ENCODE measurements around the gene LMO1. TPM values are rescaled to one million over a fixed set of nuclear protein-coding genes. Genes with fewer than 3 reads are reported as not detected.

The LMO1 gene
- total RNA-seq, 1 donor from 2014 or later: 0.41 TPM

DNA sequence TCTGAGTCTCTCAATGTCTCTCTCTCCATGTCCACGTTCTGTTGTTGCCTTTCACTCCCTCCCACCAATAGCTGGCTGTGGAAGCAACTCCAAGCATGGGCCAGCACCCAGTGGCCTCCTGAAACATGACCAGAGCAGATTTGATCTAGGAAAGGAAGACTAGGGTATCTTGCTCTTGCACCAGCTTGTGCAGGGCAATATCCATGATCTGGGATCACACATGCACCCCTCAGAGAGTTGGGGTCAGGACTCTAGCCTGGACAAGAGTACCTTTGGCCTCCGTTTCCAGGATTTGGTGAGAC lies 60.3 kb downstream of the LMO1 start:
- DNase-seq: no peak

DNA sequence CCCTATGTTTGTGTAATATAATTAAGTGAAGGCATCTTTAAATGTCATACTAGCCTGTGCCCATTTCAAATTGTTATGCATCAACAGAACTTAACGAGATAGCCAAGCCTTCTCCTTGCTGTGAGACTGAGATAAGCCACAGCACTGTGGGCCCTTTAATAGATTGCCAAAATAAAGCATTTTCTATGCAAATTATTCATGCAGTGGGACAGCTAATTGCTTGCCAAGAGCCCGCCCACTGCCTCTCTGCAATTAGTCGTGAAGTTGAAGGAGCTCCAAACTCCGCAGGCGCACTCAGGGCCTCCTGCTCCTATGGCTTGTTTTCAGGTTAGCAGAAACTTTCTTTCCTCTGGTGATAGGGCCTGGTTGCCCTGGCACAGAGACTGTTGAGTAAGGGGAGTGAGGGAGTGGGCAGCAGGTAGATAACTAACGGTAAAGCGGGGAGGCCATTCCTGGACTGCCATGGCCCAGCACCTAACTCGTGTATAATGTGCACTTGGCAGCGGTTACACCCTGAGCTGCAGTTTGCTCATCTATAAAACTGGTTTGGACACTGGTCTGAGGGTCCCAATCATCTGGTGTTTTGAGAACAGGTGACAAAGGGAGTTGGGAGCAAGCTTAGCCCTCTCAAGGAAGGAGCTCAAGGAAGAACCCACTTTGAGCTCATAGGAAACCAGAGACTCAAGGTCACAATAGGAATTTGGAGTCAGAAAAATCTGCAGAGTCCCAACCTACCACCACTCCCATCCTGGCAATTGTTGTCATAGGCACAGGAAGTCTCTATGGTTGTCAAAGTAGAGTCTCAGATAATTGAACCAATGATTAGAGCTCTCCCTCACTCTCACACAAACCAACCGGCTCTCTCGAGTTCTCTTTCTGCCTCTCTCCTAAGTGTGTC lies 60.9 kb downstream of the LMO1 start:
- DNase-seq: no peak

DNA sequence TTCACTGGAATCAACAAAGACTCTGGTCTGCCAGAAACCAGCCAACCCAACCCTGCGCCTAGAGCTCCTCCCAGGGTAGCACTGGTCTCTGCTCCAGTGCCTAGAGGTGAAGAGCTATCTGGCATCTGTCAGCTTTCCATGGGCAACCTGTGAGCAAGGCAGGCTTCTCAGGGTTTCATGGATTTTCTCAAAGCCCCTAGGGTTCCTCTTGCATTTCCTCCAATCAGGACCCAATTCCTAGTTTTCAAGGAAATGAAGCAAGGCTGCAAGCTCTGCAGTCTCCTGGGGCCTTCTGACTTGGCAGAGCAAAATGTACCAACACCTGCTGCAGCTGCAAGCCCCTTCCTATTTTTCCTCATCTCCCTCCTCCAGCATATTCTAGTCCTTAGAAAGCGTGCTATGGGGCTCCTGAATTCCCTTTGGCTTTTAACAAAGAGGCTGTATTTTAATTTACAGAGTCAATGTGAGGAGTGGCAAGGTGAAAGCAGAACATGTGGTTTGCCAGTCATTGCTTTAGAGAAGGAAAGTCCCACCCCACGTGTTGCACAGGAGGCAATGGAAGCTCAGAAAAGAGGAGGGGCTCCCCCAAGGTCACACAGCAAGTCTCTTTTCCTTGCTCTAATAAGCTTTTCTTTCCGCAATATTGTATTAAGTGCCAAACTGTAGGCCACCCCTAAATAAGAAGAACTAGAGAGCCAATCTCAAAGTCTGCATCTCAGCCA lies 61.9 kb downstream of the LMO1 start:
- DNase-seq: peak; percentile 49

DNA sequence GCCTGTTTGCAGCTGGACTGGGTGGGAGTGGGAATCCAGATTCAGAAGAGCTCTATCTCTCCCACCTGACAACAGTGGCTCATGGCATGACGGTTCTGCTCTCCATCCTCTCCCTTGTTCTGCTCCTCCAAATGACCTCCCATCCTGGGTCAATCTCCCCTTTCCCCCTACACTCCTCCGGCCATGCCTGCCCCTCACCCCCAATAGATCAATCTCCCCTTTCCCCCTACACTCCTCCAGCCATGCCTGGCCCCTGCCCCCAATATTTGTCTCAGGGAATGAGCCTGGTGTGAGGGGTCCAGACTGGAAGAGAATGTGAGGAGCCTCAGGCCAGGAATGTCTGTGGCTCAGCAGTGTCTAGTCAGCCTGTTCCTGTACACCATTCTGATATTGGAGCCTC lies 64.0 kb downstream of the LMO1 start:
- no peak for DNase-seq

GRCh38 chr11:8196749-8197148 lies 66.9 kb downstream of the LMO1 start:
- no peak for DNase-seq

- no peak for DNase-seq
Observed at GRCh38 chr11:8194956-8195355, 68.7 kb downstream of the LMO1 start.

DNA sequence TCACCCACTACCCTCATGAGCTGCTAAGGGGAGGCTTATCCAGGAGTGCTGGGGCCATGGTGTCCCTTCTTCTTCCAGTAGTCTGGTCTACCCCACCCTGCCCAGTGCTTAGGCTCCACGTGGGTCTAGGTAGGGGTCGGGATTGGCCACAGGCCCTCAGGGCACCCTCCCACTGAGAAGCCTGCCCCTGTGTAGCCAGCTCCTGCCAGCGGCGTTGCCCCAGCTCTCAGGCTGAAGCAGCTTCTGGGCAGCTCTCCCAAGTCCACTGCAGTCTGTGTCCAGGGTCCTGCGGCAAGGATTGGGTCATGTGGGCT lies 70.8 kb downstream of the LMO1 start:
- DNase-seq: no peak

DNA sequence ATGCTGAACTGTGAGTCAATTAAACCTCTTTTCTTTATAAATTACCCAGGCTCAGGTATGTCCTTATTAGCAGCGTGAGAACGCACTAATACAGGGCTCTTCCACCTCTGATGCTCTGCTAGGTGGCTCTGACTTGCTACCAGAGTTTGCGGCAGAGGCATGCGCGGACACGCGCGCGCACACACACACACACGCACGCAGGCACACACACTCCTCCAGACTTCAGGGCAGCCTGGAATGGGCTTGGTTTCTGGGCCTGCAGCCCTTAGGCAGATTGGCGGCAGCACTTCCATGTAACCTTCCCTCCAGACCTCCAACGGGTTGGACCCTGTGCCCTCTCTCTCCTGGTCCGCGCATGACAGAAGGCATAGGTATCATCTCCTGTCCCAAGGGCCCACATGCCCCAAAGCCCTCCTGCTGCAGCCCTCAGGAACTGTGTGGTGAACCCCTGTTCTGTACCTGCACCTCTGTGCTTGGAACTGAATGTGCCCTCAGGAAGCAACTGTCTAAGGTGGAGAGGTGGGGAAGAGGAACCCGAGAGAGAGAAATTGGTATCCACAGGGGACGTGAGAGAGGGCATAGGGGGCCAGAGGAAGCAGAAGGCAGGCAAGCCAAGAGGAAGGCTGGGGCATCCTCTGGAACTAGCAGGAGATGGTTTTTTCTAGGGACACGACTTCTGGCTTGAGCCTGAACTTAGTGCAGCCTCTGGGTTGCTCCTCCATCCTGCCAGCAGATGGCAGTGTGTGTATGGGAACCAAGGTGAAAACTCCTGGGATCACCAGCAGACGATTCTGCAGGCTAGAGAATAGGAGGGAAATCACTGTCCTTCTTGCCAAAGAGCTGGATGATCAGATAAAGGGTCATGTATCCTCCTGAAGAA lies 71.4 kb downstream of the LMO1 start:
- peak; percentile 85 for DNase-seq

- peak; percentile 24 for DNase-seq
Observed at GRCh38 chr11:8190431-8190830, 73.2 kb downstream of the LMO1 start.

DNA sequence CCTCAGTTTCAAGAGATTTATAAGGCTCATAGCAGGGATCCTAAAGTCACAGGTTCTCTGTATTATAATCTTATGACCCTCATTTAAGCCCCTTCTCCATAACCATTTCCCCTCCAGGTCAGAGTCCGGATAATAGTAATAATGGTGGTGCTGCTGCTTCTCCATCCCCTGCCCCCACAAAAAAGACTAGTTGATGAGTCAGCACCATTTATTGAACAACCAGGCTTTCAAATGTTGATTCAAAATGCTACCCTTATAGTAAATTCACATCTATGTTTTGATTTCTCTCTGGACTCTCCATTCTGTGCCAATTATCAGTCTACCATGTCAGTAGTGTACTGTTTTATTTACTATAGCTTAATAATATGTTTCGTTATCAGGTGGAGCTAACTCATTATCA lies 77.2 kb downstream of the LMO1 start:
- no peak for DNase-seq

DNA sequence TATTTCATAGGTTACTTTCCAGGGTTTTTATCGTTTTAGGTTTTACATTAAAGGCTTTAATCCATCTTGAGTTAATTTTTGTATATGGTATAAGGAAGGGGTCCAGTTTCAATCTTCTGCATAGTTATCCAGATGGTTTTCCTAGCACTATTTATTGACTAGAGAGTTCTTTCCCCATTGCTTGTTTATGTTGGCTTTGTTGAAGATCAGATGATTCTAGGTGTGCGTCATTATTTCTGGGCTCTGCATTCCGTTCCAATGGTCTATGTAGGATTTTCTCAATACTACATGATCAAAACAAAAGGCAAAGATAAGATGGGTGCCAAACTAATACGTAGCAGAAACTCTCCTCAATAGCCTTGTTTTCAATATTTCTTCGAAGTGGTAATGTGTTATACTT lies 80.6 kb downstream of the LMO1 start:
- DNase-seq: no peak

DNA sequence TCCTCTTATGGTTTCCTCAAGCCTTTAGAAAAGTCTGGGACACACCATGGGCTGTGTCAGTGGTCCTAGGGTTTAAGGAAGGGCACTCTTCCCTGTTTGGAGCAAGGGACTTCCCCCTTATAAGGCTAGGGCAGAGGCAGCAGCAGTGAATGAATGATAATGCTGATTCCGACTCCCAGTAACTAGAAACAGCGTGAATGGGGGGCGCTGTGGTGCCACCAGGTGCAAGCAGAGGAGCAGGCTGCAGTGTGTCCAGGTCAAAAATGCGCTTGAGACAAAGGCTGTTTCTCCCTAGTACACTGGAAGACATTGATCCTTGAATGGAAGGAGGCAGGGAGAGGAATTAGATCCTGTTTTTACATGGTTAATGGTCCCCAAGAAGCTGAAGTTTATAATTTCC lies 83.2 kb downstream of the LMO1 start:
- DNase-seq: no peak

DNA sequence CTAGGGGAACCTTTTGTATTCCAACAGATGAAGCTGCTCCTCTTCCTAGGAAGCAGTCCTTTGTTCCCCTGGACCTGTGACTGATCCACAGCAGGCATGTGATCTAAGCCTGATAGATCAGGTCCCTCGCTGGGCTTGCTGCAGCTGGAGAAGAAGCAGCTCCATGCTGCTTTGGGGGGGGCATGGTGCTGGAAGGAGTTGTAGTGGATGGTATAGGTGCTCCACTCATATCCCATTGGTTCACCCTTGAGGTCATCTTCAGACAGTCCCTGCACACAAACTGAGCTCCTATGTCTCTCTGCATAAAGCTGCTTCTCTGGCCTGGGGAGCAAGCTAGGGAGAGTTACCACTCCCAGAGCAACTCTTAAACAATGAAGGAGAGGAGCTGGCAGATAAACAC lies 85.4 kb downstream of the LMO1 start:
- no peak for DNase-seq

GRCh38 chr11:8177136-8177535 lies 86.5 kb downstream of the LMO1 start:
- no peak for DNase-seq

Other genes with a start within 250 kb of the LMO1 start
- gene TUB, start 182.7 kb downstream of the LMO1 start, total RNA-seq: 26.2 TPM
- gene RIC3, start 94.9 kb downstream of the LMO1 start, total RNA-seq: 5.7 TPM

Measured in tongue (tissue), 2 donors.